Putamen (tissue), 1 donor: ENCODE results near the gene PCBP3.
"Not testable (repeated sequence)": the region's sequence is repeated elsewhere in the genome, so short reads cannot be mapped to it uniquely, and the experiment has no call there.

Experiments used
- DNase-seq: peaks from one replicate; pipeline ENCODE4 v3.0.0-alpha.2; 2016; ENCODE audit warnings: low spot score

Gene PCBP3

DNA sequence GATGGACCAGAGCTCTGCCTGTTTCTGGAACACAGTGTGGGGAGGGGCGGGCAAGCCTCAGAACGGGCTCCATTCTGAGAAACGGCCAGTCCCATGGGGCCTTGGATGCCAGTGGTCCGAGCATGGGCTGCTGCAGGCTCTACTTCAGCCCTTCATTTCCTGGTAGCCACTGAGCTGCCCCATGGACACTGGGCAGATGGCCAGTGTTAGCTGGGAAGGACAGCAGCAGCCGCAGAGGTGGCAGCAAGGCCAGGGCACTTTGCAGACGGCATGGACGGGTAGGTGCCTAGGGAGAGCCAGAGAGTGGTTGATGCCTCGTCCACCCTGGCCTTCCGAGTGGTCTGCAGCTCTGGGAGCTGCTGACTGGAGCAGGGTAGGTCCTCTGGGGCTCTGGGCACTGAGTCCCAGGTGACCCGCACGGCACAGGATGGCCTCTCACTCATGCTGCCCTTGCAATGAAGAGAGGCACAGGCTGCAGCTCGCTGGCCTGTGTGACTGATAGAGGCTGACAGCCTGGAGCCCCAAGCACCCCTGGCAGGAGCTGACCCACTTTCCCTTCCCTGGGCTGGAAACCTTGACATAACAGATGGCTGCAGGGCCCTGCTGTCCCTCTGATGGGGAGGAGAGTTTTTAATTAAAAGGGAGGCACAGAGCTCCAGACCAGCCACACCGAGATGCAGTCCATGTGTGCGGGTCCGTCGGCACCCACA, 250.4 kb downstream of the PCBP3 start:
- no peak for DNase-seq

DNA sequence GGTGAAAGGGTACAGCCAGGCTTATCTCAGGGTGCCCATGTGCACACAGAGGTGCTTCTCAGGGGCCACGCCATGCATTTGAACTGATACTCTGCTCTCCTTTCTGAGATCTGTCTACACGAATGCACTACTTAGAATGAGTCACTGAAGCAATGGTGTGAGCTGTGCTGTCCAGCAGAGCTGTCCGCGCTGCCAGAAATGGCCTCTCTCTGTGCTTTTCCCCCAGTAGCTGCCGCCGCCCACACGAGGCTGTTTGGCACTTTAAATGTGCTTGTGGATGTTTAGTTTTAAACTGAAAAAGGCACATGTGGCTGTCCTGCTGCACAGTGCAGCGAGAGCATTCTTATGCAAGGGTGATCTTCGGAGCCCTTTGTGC, 250.9 kb downstream of the PCBP3 start:
- no peak for DNase-seq

DNA sequence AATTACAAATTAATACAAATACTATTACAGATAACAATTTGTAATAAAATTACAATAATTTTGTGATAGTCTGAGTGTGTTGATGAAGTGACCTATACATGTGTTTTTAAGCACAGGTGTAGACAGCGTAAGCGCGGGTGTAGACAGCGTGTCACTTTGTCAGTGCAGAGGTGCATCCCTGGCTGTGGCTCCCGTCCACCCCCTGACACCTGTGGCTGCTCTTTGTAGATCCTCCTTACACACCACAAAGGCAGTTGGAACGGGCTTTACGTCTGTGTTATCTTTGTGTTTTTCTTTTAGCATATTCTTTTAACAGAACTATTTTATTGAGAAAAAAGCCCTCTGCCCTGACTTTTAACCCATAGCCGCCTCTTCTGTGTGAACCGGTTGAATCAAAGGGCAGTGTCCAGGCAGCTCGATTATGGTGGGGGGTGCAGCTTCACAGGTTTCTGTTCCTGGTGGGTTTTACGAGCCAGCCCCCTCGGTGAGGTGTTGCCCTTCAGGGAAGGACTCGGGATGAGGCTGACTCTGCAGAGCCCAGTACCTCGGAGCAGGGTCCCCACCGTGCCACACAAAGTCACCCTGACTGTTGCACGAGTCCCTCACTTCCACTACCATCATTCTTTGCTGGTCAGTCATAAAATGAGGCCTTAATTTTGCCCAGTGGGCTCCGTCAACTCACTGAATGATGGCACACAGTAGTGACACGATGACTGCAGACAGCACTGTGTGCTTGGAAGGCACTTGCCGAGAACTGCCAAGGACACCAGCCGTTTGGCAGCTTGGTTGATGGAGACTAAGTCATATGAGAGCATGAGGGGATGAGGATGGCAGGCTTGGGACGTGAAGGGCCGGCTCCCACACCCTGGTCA, 251.6 kb downstream of the PCBP3 start:
- DNase-seq: no peak

DNA sequence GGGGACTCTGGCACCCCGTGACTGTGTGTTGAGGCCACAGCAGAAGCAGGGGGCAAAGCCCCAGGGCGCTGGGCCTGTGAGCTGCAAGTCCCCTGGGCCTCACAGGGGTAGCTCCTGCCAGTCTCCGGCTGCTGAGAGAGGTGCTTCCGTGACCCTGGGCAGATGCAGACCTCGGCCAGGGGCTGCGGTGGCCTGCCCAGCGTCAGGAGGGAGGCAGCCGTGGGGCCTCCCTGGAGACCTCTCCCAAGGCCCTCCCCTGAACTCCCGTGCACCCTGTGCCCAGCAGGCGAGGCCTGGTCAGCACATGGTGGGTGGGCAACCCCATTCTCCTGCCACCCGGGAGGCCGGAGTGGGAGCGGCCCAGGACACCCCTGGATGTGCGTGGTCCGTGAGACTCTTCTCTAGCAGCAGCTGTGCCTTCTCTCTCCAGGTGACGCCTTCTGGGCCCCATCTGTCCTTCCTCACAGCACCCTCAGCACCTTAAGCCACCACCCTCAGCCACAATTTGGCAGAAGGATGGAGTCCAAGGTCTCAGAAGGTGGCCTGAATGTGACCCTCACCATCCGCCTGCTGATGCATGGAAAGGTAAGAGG, 252.3 kb downstream of the PCBP3 start:
- DNase-seq: no peak

DNA sequence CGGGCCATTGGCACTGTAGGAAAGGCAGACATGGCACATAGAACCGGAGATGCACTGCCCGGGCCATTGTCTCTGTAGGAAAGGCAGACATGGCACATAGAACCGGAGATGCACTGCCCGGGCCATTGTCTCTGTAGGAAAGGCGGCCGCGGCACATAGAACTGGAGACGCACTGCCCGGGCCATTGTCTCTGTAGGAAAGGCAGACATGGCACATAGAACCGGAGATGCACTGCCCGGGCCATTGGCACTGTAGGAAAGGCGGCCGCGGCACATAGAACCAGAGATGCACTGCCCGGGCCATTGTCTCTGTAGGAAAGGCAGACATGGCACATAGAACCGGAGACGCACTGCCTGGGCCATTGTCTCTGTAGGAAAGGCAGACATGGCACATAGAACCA, 252.9 kb downstream of the PCBP3 start:
- DNase-seq: not testable (repeated sequence)

DNA sequence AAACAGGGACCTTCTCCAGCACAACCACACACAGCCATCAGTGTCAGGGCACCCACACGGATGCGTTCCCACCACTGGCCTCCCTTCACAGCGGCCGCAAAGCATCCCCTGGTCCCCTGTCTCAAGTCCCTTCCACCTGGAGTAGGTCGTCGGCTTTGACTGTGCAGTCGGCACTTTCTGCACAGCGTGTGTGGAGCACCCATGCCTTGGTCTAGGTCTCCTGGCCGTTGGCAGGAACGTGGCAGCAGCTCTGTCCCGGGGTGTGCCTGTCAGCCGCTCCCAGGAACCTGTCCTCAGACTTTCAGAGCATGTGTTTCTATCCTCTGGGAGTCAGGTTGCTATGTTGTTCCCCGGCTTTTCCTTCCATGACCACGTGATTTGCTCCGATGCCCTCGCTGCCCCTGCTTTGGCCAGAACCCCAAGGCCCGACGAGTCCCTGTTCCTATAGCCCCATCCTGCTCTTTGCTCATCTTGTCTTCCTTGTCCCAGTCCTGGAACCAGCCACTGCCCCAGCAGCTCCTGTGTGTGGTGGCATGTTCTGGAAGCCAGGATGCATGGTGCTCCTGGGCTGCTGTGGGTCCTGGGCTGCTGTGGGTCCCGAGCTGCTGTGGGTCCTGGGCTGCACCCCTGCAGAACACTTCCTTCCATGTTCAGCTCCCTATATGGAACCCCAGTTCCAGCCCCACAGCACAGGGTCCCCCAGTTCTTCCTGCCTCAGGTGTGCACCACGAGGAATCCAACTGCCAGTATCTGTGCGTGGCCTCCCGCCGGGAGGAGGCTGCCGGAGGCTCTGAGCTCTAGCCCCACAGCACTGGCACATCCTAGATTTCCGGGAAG, 253.9 kb downstream of the PCBP3 start:
- no peak for DNase-seq

DNA sequence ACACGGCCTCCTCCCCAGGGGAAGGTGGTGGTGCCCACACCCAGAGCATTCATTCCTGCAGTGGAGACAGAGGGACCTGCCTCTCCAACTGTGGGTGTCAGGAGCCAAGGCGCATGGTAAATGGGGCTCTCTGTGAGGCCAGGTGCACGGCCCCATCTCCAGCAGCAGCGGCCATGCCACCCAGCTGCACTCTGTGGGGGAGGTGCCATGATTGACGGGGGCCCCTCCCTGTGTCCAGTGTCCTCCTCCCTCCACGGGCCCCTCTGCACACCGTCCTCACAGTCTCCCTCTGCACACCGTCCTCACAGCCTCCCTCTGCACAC, 254.5 kb downstream of the PCBP3 start:
- DNase-seq: no peak

DNA sequence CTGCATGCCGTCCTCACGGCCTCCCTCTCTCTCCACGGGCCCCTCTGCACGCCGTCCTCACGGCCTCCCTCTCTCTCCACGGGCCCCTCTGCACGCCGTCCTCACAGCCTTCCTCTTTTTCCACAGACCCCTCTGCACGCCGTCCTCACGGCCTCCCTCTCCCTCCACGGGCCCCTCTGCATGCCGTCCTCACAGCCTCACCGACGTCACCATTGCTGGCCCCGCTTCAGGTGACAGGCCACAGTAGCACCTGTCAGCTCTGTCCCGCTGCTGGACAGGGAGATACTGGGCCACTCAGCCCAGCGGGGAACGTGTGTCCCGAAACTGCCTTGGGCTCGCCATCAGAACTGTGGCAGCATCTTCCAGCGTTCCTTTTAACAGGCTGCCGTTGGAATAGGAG, 255.3 kb downstream of the PCBP3 start:
- no peak for DNase-seq

DNA sequence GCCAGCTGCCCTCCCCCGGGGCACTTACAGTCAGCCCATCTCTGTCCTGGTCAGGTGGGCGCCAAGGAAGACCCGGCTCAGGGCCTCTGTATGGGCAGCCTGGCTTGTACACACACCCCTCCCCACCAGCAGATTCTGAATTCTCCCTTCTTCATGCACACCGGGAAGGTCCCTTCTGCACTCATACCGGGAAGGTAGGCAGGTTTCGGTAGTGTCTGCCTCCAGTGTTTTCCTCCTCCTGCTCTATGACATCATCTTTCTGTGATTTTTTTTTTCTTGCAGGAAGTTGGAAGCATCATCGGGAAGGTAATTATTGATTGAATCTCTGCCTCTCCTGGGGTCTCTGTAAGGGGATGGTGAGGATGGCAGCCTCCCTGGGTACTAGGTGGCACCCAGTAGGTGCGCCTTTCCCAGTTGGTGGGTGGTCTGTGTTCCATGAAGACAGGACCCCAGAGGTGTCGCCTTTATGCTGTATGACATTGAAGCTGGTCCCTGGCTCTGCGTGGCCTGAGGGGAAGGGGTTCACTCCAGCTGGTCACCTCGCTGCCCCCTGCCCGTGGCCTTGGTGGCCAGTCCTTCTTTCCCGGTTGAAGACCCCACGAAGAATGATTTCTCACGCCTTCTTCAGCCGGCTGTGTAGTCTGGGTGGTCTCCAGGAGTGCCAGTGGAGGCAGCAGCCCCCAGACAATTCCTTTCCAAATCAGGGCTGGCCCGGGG, 255.9 kb downstream of the PCBP3 start:
- DNase-seq: no peak

DNA sequence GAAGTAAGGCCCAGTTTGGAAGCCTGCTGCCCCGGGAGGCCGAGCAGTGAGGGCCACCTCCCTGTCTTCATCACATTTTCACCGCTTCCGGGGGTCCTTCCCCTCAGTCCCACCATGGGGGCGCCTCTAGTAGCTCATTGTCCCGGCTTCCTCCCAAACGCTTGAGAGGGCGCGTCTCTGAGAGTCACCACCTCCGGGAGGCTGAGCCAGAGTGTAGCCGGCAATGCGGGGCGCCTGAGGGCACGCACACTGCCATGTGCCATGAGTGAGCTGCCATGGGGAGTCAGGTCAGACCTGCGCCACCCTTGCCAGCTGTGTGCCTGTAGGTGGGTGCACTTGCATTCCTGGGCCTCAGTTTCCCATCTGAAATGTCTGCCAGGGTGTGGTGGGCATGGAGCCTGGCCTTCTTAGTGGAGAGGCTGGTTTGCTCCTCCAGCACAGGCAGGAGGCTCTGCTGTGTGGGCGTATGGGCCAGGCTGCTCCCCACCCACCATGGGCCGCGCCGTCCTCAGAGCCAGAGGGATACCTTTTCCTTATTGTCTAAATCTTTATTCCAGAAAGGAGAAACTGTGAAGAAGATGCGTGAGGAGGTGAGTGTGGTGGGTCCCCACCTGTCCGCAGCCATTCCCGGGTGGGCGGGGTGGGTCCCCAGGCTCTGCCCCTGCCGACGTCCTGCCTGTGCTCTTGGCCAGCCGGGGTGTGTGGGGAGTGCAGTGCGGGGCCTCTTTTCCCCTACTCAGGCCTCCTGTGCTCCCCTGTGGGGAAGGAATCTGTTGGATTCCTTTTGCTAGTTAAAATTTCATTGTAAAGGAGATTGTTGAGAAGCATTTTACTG, 256.7 kb downstream of the PCBP3 start:
- DNase-seq: no peak

DNA sequence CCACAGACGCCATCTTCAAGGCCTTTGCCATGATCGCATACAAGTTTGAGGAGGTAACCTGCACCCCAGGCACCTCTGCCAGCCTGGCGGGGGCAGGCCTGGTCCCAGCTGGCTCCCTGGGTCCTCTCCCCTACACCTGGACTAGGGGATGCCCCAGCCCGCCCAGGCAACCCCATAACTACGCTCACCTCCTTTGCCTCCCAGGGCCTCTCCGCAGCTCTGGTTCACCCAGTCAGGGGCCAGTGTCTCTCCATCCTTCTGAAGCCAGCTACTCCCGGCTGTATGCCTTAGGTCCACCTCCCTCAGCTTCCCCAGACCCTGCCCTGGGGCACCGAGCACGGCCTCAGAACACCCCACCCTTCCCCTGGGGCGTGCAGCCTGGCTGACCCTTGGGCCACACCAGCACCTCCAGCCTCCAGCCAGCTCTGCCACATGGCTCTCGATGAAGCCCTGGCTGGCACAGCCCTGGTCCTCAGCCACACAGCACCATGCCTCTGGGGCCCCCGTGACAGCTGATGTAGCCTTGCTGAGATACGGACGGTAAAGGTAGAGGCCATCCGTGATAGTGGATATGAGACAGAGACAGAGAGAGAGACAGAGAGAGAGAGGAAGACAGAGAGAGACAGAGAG, 257.7 kb downstream of the PCBP3 start:
- DNase-seq: no peak

DNA sequence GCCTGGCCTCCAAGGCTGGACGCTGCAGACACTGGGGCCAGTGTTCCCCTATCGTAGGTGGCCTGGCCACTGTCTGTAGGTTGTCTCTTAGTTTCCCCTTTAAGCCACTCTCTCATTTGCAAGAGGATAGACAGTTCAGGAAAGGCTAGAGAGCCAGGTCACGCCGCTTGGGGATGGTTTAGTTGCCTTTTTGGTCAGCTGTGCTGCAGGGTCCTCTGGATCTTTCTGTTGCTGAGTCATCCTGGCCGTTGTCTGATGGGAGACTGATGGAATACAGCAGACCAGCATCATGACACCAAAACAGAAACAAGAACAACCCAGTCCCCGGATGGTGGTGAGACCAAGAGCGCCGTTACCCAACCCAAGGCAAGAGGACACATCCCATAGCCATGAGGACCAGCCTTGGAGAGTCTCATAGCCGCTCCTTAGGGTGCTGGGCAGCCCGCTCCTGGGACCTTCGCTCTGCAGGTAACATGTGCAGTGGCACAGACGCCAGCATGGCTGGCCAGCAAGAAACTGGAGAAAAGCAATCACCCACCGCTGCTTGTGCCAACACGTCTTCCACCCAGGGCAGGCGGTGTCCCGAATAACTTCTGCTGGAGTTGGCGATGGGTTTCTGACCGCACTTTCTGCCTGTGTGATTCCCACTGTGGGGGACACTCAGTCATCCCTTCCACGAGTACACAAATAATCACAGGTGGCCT, 258.9 kb downstream of the PCBP3 start:
- DNase-seq: no peak

DNA sequence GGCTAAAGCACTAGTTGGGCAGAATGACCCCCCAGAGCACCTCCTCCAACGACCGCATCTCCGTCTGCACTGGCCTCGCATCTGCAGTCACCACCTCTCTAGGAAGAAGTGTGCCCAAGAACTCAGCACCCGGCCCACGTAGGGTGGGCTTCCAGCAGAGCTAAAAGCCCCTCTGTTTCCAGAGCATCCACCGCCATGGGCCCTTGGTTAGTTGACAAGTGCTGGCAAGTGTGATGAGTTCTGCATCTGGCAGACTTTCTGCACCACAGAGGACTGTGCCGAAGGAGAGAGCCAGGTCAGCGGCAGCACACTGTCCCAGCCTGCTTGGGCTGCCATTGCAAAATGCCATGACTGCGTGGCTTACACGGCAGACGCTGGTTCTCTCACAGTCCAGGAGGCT, 261.7 kb downstream of the PCBP3 start:
- no peak for DNase-seq

DNA sequence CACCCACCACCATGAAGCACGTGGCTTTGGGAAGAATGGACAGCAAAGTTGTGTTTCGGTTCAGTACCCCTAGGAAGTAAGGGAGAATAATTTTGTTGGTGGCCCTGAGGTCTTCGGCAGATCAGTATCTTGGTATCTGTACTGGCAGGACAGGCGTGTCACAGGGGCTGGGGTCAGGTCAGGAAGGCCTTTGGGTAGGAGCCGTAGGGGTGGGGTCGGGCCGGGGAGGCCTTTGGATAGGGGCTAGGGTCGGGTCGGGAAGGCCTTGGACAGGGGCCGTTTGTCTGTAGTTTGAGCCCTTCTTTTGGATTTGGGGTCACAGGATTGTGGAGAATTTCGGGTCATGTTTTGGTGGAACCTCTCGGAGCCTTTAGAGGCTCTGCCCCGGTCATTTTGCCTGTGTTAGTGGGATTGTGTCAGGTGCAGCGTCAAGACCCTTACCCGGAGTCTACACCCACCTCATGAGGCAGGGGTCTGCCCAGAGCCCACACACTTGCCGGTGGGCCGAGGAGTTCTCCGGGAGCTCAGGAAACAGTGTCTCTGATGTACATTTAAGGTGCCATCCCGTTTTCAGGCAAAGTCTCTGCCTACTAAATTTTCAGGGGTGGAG, 262.8 kb downstream of the PCBP3 start:
- DNase-seq: no peak

DNA sequence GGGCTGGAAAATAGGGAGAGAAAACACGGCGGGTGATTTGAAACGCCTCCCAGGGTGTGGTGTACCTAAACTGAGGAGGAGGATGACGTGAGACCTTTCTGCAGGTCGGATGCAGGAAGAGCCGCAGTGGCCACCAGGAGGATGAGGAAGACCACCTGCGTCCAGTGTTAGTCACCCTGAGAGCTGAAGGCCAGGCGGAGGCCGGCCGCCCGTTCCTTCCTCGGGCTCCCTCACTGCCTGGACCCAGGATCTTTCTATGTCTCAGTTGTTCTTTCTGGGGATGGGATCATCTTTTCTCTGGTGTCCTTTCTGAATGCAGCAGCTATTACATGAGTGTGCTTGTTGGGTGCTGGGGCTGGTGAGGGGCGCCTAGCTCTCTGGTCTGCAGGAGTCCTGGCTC, 263.3 kb downstream of the PCBP3 start:
- DNase-seq: no peak

DNA sequence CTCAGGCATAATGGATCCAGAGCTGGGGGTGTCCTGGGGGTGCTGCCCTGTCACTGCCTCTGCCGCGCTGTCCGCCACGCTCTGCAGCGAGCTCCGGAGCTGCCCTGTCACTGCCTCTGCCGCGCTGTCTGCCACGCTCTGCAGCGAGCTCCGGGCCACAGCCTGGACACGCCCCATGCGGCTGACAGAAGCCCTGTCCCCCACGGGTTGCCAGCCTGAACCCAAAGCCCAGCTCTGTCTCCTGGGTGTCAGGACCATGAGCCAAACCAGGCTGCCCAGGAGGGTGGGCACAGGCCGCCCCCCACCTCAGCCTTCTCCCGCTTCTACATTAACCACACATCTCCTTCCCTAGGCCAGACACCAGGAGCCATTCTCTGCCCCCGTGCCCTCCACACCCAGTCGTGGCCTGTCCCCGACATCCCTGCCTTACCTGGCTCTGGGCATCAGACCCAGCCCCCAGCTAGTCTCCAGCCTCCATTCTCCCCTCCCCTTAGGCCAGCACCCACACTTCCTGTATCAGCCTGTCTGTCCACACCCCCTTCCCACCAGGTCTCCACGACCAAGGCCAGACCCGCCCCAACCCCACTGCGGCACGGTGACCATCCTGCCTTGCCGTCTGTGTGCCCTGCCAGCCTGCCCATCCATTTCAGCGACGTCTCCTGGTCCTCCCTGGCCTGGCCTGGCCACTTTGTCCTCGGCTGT, 265.2 kb downstream of the PCBP3 start:
- DNase-seq: no peak

DNA sequence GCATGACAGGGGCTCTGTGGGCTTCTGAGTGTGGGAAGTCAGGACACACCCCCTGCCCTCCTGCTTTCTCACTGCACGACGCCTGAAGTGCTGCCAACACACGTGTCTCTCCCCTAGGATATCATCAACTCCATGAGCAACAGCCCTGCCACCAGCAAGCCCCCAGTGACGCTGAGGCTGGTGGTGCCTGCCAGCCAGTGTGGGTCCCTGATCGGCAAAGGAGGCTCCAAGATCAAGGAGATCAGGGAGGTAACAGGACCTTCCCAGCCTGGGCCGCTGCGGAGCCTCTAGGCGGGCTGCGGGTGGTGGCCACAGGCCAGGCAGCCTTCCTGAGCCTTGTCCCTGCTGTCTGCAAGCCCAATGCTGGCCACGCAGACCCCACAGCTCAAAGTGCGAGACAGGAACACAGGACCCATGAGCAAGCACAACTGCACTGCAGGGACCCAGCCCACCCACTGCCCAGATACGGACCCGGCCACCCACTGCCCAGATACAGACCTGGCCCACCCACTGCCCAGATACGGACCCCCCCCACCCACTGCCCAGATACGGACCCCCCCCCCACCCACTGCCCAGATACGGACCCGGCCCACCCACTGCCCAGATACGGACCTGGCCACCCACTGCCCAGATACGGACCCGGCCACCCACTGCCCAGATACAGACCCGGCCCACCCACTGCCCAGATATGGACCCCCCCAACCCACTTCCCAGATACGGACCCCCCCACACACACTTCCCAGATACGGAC, 265.9 kb downstream of the PCBP3 start:
- DNase-seq: no peak

DNA sequence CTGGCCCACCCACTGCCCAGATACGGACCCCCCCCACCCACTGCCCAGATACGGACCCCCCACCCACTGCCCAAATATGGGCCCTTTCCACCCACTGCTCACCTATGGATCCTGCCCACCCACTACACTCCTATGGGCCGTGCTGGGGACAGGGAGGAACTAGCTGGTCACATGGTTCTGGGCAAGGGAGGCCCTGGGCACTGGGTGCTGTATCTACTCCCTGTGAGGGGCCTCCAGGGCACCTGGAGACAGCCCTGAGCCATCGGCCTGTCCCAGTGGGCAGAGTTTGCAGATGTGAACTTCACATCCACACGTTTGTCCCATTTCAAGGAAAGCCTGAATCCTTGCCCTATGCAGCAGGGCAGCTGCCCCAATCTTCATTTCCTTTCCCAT, 266.6 kb downstream of the PCBP3 start:
- DNase-seq: no peak
